Uterus (tissue), 4 donors: ENCODE measurements around the gene NEAT1. TPM values are rescaled to one million over a fixed set of nuclear protein-coding genes. Genes with fewer than 3 reads are reported as not detected.
A peak's percentile ranks its signal among the peaks of the same experiment; 100 is the strongest.

ENCODE experiments used
- DNase-seq, 2 donors: peaks; one replicate each; pipeline ENCODE4 v3.0.0-alpha.2; 2019 to 2020
- H3K27ac ChIP-seq, 2 donors: fragments of 200-600 bp; sonication (generic); 1 replicate in 1 of 2; 2 replicates in 1 of 2; pipeline ENCODE4 v1.5.1; 2016 to 2018
- H3K27me3 ChIP-seq, 2 donors: fragments of 200-600 bp; sonication (generic); one replicate each; pipeline ENCODE4 v1.5.1; 2018 to 2019; ENCODE audit warnings: control low read depth in 1 of 2
- H3K36me3 ChIP-seq, 2 donors: fragments of 200-600 bp; sonication (generic); one replicate each; pipeline ENCODE4 v1.5.1; 2019; ENCODE audit warnings: control low read depth in 1 of 2
- H3K4me1 ChIP-seq, 2 donors: fragments of 200-600 bp; sonication (generic); one replicate each; pipeline ENCODE4 v1.5.1; 2018 to 2019; ENCODE audit warnings: control low read depth in 1 of 2
- H3K4me3 ChIP-seq, 2 donors: fragments of 200-600 bp; sonication (generic); 1 replicate in 1 of 2; 2 replicates in 1 of 2; pipeline ENCODE4 v1.5.1; 2018 to 2019; ENCODE audit warnings: mild to moderate bottlenecking in 1 of 2
- H3K9me3 ChIP-seq, 2 donors: fragments of 200-600 bp; sonication (generic); one replicate each; pipeline ENCODE4 v1.5.1; 2019; ENCODE audit warnings: control low read depth in 1 of 2
- CTCF ChIP-seq, 4 experiments: fragments of 200-600 bp in 2 of 4; fragments of 450-650 bp in 2 of 4; sonication (generic) in 2 of 4; IDR thresholded peaks; one replicate each; pipeline ENCODE4 v1.5.1; 2016 to 2019; ENCODE audit warnings: antibody characterized with exemption in 4 of 4, mild to moderate bottlenecking in 2 of 4, moderate library complexity in 1 of 4
- POLR2A ChIP-seq, 2 donors: fragments of 450-650 bp; IDR thresholded peaks; one replicate each; pipeline ENCODE4 v1.6.1; 2016; ENCODE audit warnings: antibody characterized with exemption in 2 of 2, mild to moderate bottlenecking in 1 of 2, moderate library complexity in 1 of 2
- intact Hi-C: fragments of 100-400 bp; cut with DNase I; formaldehyde crosslinking; loops from one replicate; pipeline ENCODE4 v1.15.1; 2023; ENCODE audit warnings: low total_unique reads
- total RNA-seq, 4 donors: library from RNA; depleted of rRNA in 3 of 4; stranded (reverse); fragments of >200 nt in 3 of 4; gene quantifications; one replicate each; pipeline versions ENCODE4 v1.1.0 to v1.2.4, GENCODE V29; 2014 to 2023
- donor health status: DM: yes; HTN: yes; CAD: no.

Gene NEAT1
- total RNA-seq, 4 donors from 2014 or later: 33.6 to 932 (median 120) TPM

GRCh38 chr11:65487467-65488272 lies 65.1 kb downstream of the NEAT1 start:
- intact Hi-C loops: no loop called here
- Histone ChIP-seq H3K27me3 (no peaks in the 10 kb centered on the region), H3K36me3 (no peaks in the 10 kb centered on the region), H3K4me3 (peak overlapping the region in 1 of 2 donors; percentile 18), H3K4me1 (peaks cover 51 to 60% of the 10 kb centered on the region in 2 donors), H3K9me3 (no peaks in the 10 kb centered on the region), H3K27ac (peak overlapping the region; percentile 97 to 98)
- peak; percentile 98 to 100 for DNase-seq
- TF ChIP-seq CTCF (IDR thresholded peaks at IDR 0.05): peak in 2 of 4 experiments; percentile 17 to 37
- peak in 1 of 2 donors; percentile 62 for TF ChIP-seq POLR2A (IDR thresholded peaks at IDR 0.05)

- TF ChIP-seq CTCF (IDR thresholded peaks at IDR 0.05) (no peak), POLR2A (IDR thresholded peaks at IDR 0.05) (no peak)
- DNase-seq: peak; percentile 74 to 85
- Histone ChIP-seq H3K4me1 (peaks cover 58 to 64% of the 10 kb centered on the region in 2 donors), H3K9me3 (no peaks in the 10 kb centered on the region), H3K4me3 (peak overlapping the region in 1 of 2 donors; percentile 18), H3K36me3 (no peaks in the 10 kb centered on the region), H3K27ac (peak overlapping the region; percentile 94 to 97), H3K27me3 (no peaks in the 10 kb centered on the region)
- intact Hi-C loops: no loop called here
Observed at GRCh38 chr11:65488273-65489034, 65.9 kb downstream of the NEAT1 start.

- no peak for TF ChIP-seq CTCF (IDR thresholded peaks at IDR 0.05)
- peak; percentile 36 to 52 for TF ChIP-seq POLR2A (IDR thresholded peaks at IDR 0.05)
- H3K4me1 ChIP-seq: peaks cover 64 to 71% of the 10 kb centered on the region in 2 donors
- H3K36me3 ChIP-seq: no peaks in the 10 kb centered on the region
- no peak overlapping the region for H3K4me3 ChIP-seq
- H3K27ac ChIP-seq: peak overlapping the region; percentile 94 to 97
- intact Hi-C loops: no loop called here
- DNase-seq: peak; percentile 75 to 80
- H3K27me3 ChIP-seq: no peaks in the 10 kb centered on the region
- no peaks in the 10 kb centered on the region for H3K9me3 ChIP-seq
Observed at GRCh38 chr11:65489035-65489705, 66.6 kb downstream of the NEAT1 start.

GRCh38 chr11:65489706-65490320 lies 67.2 kb downstream of the NEAT1 start:
- DNase-seq: peak in 1 of 2 donors; percentile 73
- Histone ChIP-seq H3K9me3 (no peaks in the 10 kb centered on the region), H3K4me1 (peaks cover 70 to 74% of the 10 kb centered on the region in 2 donors), H3K27ac (peak overlapping the region; percentile 94 to 97), H3K4me3 (no peak overlapping the region), H3K36me3 (no peaks in the 10 kb centered on the region), H3K27me3 (no peaks in the 10 kb centered on the region)
- TF ChIP-seq CTCF (IDR thresholded peaks at IDR 0.05): no peak
- no peak for TF ChIP-seq POLR2A (IDR thresholded peaks at IDR 0.05)
- intact Hi-C loops: no loop called here
